ENCODE measurements around the gene SLC35E1. TPM values are rescaled to one million over a fixed set of nuclear protein-coding genes. Genes with fewer than 3 reads are reported as not detected.

The SLC35E1 gene
- total RNA-seq, 1 experiment from 2014 or later = 35.8 TPM

- H2BK120ac ChIP-seq (ENCODE audit: low read depth, low read length, poor library complexity, severe bottlenecking) = no peak overlapping the region
- no peak overlapping the region for H3K23ac ChIP-seq (ENCODE audit: insufficient read length, low read depth, low read length)
- H3K9me3 ChIP-seq (ENCODE audit: control insufficient read depth, low read depth, low read length) = no peaks in the 10 kb centered on the region
- Mint-ChIP-seq H3K9me3 (no peaks in the 10 kb centered on the region), H3K27ac (peak overlapping the region; percentile 39 to 93 (median 53); a peak in 4 of 7 replicates), H3K4me3 (no peak overlapping the region), H3K36me3 (ENCODE audit: insufficient read depth in 1 of 3, low read depth in 3 of 3) (peaks cover under 1 to 5% (median 5%) of the 10 kb centered on the region in 3 experiments; a peak in 4 of 7 replicates), H3K4me1 (peaks cover 34 to 41% of the 10 kb centered on the region in 2 experiments), H3K27me3 (ENCODE audit: low read depth) (no peaks in the 10 kb centered on the region)
- no peak for DNase-seq
- no peak overlapping the region for H4K91ac ChIP-seq (ENCODE audit: insufficient read length, low read depth, low read length)
- no peak overlapping the region for H3K4ac ChIP-seq (ENCODE audit: low read depth, low read length)
- no peak overlapping the region for H2AK5ac ChIP-seq (ENCODE audit: insufficient read length, low read length)
- H3K4me2 ChIP-seq (ENCODE audit: insufficient read depth, insufficient read length, low read length) = no peak overlapping the region
- H2BK20ac ChIP-seq (ENCODE audit: low read depth, low read length, poor library complexity, severe bottlenecking) = no peak overlapping the region
- no peak overlapping the region for H3T11ph ChIP-seq (ENCODE audit: low read length)
- peaks cover 10% of the 10 kb centered on the region for H3K4me1 ChIP-seq (ENCODE audit: insufficient read depth, low read length)
- TF ChIP-seq CTCF (conservative IDR thresholded peaks at IDR 0.05) = no peak
- H4K20me1 ChIP-seq (ENCODE audit: control insufficient read depth, insufficient read depth, insufficient read length) = no peaks in the 10 kb centered on the region
- no peak overlapping the region for H3K9ac ChIP-seq (ENCODE audit: extremely low read depth, insufficient read length, low read length)
- H2BK5ac ChIP-seq (ENCODE audit: insufficient read length, low read length) = no peak overlapping the region
- H3K56ac ChIP-seq (ENCODE audit: insufficient read length, low read depth, low read length) = no peak overlapping the region
- H2BK15ac ChIP-seq (ENCODE audit: low read depth, low read length) = no peak overlapping the region
- H4K5ac ChIP-seq (ENCODE audit: insufficient read length, low read depth, low read length) = no peak overlapping the region
- no peak overlapping the region for H3K14ac ChIP-seq (ENCODE audit: insufficient read depth, low read length)
- peaks cover 12% of the 10 kb centered on the region for H3K79me1 ChIP-seq (ENCODE audit: insufficient read depth, low read depth, low read length, poor library complexity, severe bottlenecking)
- no peaks in the 10 kb centered on the region for H3K27me3 ChIP-seq (ENCODE audit: insufficient read depth, low read length)
- no peaks in the 10 kb centered on the region for H3K23me2 ChIP-seq (ENCODE audit: insufficient read length, low read depth, low read length, poor library complexity, severe bottlenecking)
- H2BK12ac ChIP-seq (ENCODE audit: insufficient read length, low read depth, low read length) = no peak overlapping the region
- no peak overlapping the region for H2AFZ ChIP-seq (ENCODE audit: low read length)
- no CpG with 5 or more reads among the region's 10 CpGs for WGBS (ENCODE audit: extremely low coverage, insufficient read length, low lambda C conversion rate)
- H4K8ac ChIP-seq (replicated peaks; ENCODE audit: insufficient read length, low read depth, low read length) = no peak overlapping the region
- H3K79me2 ChIP-seq (ENCODE audit: insufficient read depth, low read length) = peaks cover 9% of the 10 kb centered on the region; the same call in 1 of the 2 replicates
- no peak overlapping the region for H3K18ac ChIP-seq (ENCODE audit: insufficient read length, low read depth, low read length)
- no peak overlapping the region for H3K27ac ChIP-seq (ENCODE audit: insufficient read length, low read depth, low read length)
These were observed 10.5 kb upstream of the SLC35E1 start for GRCh38 chr19:16582486-16583261.
